Nephron progenitor cell (in vitro differentiated cells): Measurements from ENCODE around the gene CABLES1.
A peak's percentile ranks its signal among the peaks of the same experiment; 100 is the strongest.

ENCODE experiments used
- DNase-seq: peaks from one replicate; pipeline ENCODE4 v3.0.0; 2021
- H3K27ac Mint-ChIP-seq: 2 replicates; pipeline ENCODE4 v1.8.0; 2021; ENCODE audit warnings: mild to moderate bottlenecking, moderate library complexity, mixed read lengths
- H3K27me3 Mint-ChIP-seq: 2 replicates; pipeline ENCODE4 v1.8.0; 2021; ENCODE audit warnings: mild to moderate bottlenecking, low read depth, mixed read lengths; ENCODE audit not compliant: poor library complexity
- H3K36me3 Mint-ChIP-seq: 2 replicates; pipeline ENCODE4 v1.8.0; 2021; ENCODE audit warnings: low read depth, mixed read lengths
- H3K4me1 Mint-ChIP-seq: 2 replicates; pipeline ENCODE4 v1.8.0; 2021; ENCODE audit warnings: mixed read lengths
- H3K4me3 Mint-ChIP-seq: 2 replicates; pipeline ENCODE4 v1.8.0; 2021; ENCODE audit warnings: mild to moderate bottlenecking, moderate library complexity, mixed read lengths
- H3K9me3 Mint-ChIP-seq: 2 replicates; pipeline ENCODE4 v1.8.0; 2021; ENCODE audit warnings: mild to moderate bottlenecking, moderate library complexity, mixed read lengths
- TF ChIP-seq, protein P1 (sequence below): fragments of 200-600 bp; sonication (generic); IDR thresholded peaks from 2 replicates; pipeline ENCODE4 v1.5.0; 2021; ENCODE audit warnings: antibody characterized with exemption

Gene CABLES1

DNA sequence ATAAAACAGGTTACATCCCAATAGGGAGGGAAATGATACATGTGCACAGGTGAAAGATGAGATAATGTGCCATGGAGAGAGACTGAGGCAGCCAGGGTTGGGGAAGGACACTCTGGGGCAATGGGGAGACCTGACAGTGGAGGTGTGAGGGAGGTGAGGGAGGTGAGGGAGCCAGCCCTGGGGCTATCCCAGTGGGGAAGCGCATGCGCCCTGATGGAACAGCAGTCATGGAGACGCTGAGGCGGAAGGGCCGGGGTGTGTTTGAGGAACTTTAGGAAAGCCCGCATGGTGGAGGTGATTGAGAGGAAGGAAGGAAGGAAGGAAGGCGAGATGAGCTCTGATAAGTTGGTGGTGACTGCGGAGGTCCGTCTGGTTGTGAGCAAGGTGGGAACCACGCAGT lies 66.5 kb downstream of the CABLES1 start:
- Mint-ChIP-seq H3K36me3 (peaks cover 94% of the 10 kb centered on the region), H3K9me3 (peaks cover 14% of the 10 kb centered on the region), H3K4me1 (peaks cover 45% of the 10 kb centered on the region), H3K4me3 (no peak overlapping the region), H3K27me3 (peaks cover 2% of the 10 kb centered on the region), H3K27ac (no peak overlapping the region)
- TF ChIP-seq, protein P1, sequence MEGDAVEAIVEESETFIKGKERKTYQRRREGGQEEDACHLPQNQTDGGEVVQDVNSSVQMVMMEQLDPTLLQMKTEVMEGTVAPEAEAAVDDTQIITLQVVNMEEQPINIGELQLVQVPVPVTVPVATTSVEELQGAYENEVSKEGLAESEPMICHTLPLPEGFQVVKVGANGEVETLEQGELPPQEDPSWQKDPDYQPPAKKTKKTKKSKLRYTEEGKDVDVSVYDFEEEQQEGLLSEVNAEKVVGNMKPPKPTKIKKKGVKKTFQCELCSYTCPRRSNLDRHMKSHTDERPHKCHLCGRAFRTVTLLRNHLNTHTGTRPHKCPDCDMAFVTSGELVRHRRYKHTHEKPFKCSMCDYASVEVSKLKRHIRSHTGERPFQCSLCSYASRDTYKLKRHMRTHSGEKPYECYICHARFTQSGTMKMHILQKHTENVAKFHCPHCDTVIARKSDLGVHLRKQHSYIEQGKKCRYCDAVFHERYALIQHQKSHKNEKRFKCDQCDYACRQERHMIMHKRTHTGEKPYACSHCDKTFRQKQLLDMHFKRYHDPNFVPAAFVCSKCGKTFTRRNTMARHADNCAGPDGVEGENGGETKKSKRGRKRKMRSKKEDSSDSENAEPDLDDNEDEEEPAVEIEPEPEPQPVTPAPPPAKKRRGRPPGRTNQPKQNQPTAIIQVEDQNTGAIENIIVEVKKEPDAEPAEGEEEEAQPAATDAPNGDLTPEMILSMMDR, result no peak
- no peak for DNase-seq

DNA sequence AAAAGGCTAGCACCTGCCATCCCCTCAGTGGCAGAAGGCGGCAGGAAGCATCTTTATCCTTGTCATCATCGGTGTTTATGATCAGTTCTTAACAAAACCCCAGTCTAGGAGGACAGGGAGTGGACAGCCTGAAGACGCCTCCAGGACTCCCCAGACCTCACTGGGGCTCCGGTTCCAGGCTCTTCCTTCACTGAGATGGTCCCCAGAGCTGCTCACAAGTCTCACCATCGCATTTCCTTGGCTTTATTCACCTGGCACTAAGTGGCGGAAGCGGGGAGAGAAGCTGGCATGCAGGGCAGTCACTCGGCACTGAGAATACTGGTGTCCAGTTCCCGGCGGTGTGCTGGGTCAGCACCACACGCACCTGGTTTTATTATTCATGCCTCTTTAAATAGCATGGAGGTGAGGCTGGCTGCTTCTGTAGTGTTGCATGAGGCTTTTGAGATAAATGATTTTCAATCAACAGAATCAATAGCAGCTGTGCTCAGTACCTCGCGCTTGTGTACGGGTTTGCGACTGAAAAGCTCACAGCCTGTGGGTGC lies 68.7 kb downstream of the CABLES1 start:
- H3K4me1 Mint-ChIP-seq, result peaks cover 33% of the 10 kb centered on the region
- TF ChIP-seq, protein P1, result no peak
- peaks cover 15% of the 10 kb centered on the region for H3K9me3 Mint-ChIP-seq
- H3K27ac Mint-ChIP-seq, result peak overlapping the region; percentile 61
- no peak overlapping the region for H3K4me3 Mint-ChIP-seq
- no peaks in the 10 kb centered on the region for H3K27me3 Mint-ChIP-seq
- peaks cover 94% of the 10 kb centered on the region for H3K36me3 Mint-ChIP-seq
- DNase-seq, result no peak

DNA sequence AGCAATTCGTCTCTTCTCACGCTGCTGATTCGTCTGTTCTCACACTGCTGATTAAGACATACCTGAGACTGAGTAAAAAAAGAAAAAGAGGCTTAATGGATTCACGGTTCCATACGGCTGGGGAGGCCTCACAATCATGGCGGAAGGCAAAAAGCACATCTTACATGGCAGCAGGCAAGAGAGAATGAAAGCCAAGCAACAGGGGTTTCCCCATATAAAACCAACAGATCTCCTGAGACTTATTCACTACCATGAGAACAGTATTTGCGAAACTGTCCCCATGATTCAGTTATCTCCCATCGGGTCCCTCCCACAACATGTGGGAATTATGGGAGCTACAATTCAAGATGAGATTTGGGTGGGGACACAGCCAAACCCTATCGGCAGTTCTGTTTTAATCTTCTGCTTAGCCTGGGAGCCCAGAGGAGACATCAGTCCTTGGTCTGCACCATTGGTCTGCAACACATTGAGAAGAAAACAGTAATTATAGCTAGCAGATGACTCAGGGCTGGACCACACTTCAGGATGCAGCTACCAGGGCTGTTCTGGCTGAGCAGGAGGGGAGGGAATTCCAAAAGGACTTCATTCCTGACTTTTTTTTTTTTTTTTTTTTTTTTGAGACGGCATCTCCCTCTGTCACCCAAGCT lies 69.4 kb downstream of the CABLES1 start:
- H3K9me3 Mint-ChIP-seq, result peaks cover 15% of the 10 kb centered on the region
- peaks cover 27% of the 10 kb centered on the region for H3K4me1 Mint-ChIP-seq
- peaks cover 94% of the 10 kb centered on the region for H3K36me3 Mint-ChIP-seq
- no peak overlapping the region for H3K4me3 Mint-ChIP-seq
- H3K27ac Mint-ChIP-seq, result peak overlapping the region; percentile 60
- no peak for DNase-seq
- TF ChIP-seq, protein P1, result no peak
- no peaks in the 10 kb centered on the region for H3K27me3 Mint-ChIP-seq

DNA sequence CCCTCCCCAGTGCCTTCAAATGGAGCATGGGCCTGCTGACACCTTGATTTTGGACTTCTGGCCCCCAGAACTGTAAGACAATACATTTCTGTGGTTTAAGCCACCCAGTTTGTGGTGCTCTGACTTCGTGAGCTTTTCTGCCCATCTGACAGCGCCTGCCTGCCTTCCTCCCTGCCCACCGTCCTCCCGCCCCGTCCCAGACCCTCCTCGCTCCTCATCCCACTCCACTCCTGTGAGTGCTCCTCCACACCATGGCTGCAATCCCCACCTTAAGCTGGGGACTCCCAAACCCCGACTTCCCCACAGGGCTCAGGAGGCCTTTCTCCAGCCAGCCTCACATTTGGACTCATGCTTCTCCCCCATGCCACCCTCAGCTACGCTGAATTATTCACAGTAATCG lies 70.7 kb downstream of the CABLES1 start:
- TF ChIP-seq, protein P1, result no peak
- H3K4me3 Mint-ChIP-seq, result no peak overlapping the region
- no peak overlapping the region for H3K27ac Mint-ChIP-seq
- H3K36me3 Mint-ChIP-seq, result peaks cover 89% of the 10 kb centered on the region
- H3K9me3 Mint-ChIP-seq, result peaks cover 15% of the 10 kb centered on the region
- peaks cover 17% of the 10 kb centered on the region for H3K4me1 Mint-ChIP-seq
- H3K27me3 Mint-ChIP-seq, result no peaks in the 10 kb centered on the region
- no peak for DNase-seq

DNA sequence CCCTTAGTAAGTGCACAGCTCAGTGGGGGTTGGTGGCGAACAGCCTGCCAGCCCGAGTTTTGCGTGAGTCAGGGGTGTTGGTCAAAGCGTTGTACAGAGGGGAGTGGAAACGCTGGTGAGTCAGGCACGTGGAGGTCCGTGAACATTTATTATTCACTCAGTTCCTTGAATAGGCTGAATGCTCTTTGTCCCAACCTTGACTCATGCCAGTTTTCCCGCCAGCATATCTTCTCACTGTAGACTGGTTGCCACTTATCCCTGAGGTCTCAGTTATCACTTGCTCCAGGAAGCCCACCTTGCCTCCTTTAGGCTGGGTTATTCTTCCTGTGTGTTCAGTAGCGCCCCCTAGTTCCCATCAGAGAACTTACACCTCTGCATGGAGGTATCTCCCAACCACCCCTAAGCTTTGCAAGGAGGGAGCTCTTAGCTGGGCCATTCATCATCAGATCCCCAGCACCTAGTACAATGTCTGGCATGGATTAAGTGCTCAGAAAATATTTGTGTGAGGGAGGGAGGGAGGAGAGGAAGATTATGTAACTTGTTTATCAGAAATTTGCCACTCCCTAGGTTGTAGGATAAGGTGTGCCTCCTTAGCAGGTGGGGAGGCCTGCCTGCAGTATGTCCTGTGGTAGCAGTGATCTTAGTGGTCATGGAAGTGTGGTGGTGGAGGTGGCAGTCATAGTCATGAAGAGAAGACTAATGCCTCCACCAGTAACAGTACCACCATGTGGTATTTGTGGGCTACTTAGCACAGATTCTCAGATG lies 72.1 kb downstream of the CABLES1 start:
- Mint-ChIP-seq H3K4me1 (peaks cover 15% of the 10 kb centered on the region), H3K27me3 (no peaks in the 10 kb centered on the region), H3K27ac (no peak overlapping the region), H3K9me3 (peaks cover 15% of the 10 kb centered on the region), H3K4me3 (no peak overlapping the region), H3K36me3 (peaks cover 75% of the 10 kb centered on the region)
- TF ChIP-seq, protein P1, result no peak
- DNase-seq, result no peak
